Dendritic cell treated with granulocyte-macrophage colony-stimulating factor and Interleukin-4, amounts not matched to agents 40 ng/mL and 50 ng/mL, for 4 days (primary cell): ENCODE results near the gene ARFIP1.
A peak's percentile ranks its signal among the peaks of the same experiment; 100 is the strongest.

Source experiments
- H3K27ac Mint-ChIP-seq: one replicate; pipeline ENCODE4 v1.8.0; 2022; ENCODE audit warnings: mild to moderate bottlenecking, mixed read lengths
- H3K27me3 Mint-ChIP-seq: one replicate; pipeline ENCODE4 v1.8.0; 2022; ENCODE audit warnings: mild to moderate bottlenecking, mixed read lengths
- H3K36me3 Mint-ChIP-seq: one replicate; pipeline ENCODE4 v1.8.0; 2022; ENCODE audit warnings: low read depth, mixed read lengths
- H3K4me1 Mint-ChIP-seq: one replicate; pipeline ENCODE4 v1.8.0; 2022; ENCODE audit warnings: low read depth, mixed read lengths
- H3K4me3 Mint-ChIP-seq: one replicate; pipeline ENCODE4 v1.8.0; 2022; ENCODE audit warnings: mild to moderate bottlenecking, moderate library complexity, mixed read lengths
- H3K9me3 Mint-ChIP-seq: one replicate; pipeline ENCODE4 v1.8.0; 2022; ENCODE audit warnings: mixed read lengths
- intact Hi-C: fragments of 100-400 bp; cut with micrococcal nuclease; formaldehyde crosslinking; loops from one replicate; pipeline ENCODE4 v1.15.0; 2022

The ARFIP1 gene

DNA sequence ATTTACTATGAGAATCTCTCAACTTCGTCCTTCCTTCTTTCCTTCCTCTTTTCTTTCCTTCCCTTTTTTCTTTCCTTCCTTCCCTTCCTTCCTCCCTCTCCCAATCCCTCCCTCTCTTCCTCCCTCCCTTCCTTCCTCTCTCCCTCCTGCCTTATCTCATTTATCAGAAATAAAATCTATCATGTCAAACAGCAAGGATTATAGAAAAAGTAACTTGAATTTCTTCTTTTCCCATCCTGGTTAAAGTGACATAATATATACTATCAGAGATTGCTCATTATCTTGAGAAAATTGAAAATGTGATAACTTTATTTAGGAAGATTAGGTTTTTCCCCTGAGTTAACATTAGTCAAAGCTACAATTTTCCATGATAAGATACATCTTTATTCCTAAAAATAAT lies 5.8 kb upstream of the ARFIP1 start:
- H3K9me3 Mint-ChIP-seq, result no peaks in the 10 kb centered on the region
- peaks cover 2% of the 10 kb centered on the region for H3K27me3 Mint-ChIP-seq
- H3K36me3 Mint-ChIP-seq, result peaks cover 3% of the 10 kb centered on the region
- no peak overlapping the region for H3K27ac Mint-ChIP-seq
- H3K4me3 Mint-ChIP-seq, result no peak overlapping the region
- intact Hi-C loops, result loop anchor here (10.0 kb wide), 1 partner anchor 109 kb away; no protein-coding TSS in a partner anchor
- H3K4me1 Mint-ChIP-seq, result peaks cover 6% of the 10 kb centered on the region

DNA sequence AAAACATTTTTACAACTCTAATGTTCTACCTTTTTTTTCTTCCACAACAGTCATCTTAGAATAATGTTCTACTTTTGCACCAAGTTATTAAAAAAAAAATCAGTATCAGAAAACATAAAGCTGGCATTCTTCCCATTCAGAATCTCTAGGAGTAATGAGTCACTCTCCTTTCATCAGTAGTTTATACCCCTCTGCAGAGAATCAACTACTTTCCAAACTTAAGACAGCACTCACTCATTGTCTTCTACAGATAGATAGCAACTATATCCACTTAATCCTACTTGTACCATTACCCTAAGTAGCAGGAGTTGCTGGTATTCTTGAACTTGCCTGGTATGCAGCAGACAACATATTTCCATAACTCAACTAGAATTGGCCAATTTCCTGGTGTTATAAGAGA lies 3.4 kb upstream of the ARFIP1 start:
- Mint-ChIP-seq H3K27ac (no peak overlapping the region), H3K36me3 (peaks cover 19% of the 10 kb centered on the region), H3K27me3 (peaks cover 2% of the 10 kb centered on the region), H3K4me1 (peaks cover 26% of the 10 kb centered on the region), H3K4me3 (no peak overlapping the region), H3K9me3 (no peaks in the 10 kb centered on the region)
- intact Hi-C loops, result loop anchor here (10.0 kb wide), 1 partner anchor 112 kb away; no protein-coding TSS in a partner anchor

DNA sequence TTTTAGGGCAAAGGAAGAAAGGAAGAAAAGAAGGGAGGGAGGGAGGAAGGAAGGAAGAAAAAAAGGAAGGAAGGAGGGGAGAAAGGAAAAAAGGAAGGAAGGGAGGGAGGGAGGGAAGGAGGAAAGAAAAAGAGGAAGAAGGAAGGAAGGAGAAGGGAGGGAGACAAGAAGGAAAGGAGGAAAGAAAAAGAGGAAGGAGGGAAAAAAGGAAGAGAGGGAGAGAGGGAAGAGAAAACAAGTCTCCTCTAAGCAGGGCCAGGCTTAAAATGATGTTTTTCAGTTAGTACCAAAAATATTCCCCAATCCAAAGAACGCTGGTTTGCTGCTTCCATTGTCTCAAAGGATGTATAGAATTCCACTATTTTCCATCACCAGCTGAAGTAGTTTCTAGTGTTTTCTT lies 2.3 kb upstream of the ARFIP1 start:
- Mint-ChIP-seq H3K4me1 (peaks cover 38% of the 10 kb centered on the region), H3K9me3 (no peaks in the 10 kb centered on the region), H3K27ac (no peak overlapping the region), H3K4me3 (no peak overlapping the region), H3K36me3 (peaks cover 19% of the 10 kb centered on the region), H3K27me3 (peaks cover 2% of the 10 kb centered on the region)
- intact Hi-C loops, result loop anchor here (10.0 kb wide), 1 partner anchor 113 kb away; no protein-coding TSS in a partner anchor

DNA sequence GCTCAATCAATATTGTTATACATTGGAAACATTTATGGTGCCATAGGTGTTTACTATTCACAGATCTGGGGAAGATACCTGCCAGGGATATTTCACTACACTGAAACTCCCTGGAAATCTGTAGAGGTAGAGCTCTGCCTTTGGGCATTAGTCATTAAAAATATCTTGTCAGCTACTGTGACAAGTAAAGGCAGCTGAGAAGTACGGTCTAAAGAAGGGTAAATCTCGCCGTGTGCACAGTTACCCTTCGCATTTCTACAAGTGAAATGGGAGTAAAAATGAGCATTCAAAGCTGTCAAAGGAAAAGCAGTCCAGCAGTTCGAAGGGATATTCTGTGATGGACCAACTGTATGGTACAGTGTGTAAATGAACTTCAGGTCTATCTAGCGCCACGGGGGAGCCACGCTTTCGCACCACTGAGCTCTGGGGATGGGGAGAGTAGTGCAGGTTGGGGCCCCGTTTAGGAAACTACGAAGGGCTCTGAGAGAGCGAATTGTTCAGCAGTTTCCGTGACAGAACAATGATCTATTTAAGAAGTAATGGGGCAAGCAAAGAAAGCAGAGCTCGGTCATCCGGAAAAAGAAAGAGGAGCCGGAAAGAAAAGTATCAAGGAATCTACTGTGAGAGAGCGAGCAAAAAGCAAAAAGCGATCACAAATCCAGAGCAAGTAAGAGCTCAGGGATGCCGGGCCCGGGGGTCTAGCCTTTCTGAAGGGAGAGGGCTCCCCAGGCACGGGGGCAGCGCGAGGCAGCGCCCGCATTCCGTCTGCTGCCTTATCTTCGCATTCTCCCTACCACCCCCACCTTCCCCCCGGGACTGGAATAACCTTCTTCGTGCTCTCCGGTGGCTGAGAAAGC lies 870 bp upstream of the ARFIP1 start:
- intact Hi-C loops, result loop anchor here (2.0 to 10.0 kb wide), 2 partner anchors 114 to 242 kb away; partner anchors contain the start of gene FBXW7
- Mint-ChIP-seq H3K27me3 (peaks cover 2% of the 10 kb centered on the region), H3K4me1 (peaks cover 51% of the 10 kb centered on the region)

DNA sequence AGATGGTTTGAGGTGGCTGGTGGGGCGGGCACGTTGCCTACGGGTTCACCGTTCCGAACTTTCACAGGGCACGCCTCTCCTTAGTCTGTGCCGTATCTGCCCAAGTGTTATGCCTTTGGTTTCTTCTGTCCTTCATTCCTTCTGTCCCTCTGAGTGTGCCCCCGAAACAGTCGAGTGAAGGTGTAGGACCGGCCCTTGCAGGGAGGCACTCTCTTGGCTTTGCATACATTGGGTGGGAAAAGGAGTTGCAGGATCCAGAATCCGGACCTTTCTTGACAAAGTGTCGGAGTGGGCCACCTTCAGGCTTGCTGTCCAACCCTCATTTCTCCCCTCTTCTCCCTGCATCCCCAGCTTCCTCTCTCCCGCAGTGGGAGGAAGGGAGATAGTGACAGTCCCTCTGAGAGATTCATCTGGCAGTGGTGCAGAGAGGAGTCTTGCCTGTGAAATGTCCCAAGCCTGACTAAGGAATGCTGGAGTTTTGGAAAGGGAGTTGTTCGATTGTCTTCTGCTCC lies 569 bp downstream of the ARFIP1 start:
- H3K27me3 Mint-ChIP-seq, result peaks cover 2% of the 10 kb centered on the region
- H3K4me3 Mint-ChIP-seq, result peak overlapping the region; percentile 99
- intact Hi-C loops, result no loop called here
- H3K27ac Mint-ChIP-seq, result peak overlapping the region; percentile 98
- no peaks in the 10 kb centered on the region for H3K9me3 Mint-ChIP-seq
- peaks cover 31% of the 10 kb centered on the region for H3K36me3 Mint-ChIP-seq
- peaks cover 55% of the 10 kb centered on the region for H3K4me1 Mint-ChIP-seq

More for the DNA sequence above, 870 bp upstream of the ARFIP1 start:
- Mint-ChIP-seq H3K27ac (peak overlapping the region; percentile 98), H3K4me3 (peak overlapping the region; percentile 99), H3K9me3 (no peaks in the 10 kb centered on the region), H3K36me3 (peaks cover 31% of the 10 kb centered on the region)

DNA sequence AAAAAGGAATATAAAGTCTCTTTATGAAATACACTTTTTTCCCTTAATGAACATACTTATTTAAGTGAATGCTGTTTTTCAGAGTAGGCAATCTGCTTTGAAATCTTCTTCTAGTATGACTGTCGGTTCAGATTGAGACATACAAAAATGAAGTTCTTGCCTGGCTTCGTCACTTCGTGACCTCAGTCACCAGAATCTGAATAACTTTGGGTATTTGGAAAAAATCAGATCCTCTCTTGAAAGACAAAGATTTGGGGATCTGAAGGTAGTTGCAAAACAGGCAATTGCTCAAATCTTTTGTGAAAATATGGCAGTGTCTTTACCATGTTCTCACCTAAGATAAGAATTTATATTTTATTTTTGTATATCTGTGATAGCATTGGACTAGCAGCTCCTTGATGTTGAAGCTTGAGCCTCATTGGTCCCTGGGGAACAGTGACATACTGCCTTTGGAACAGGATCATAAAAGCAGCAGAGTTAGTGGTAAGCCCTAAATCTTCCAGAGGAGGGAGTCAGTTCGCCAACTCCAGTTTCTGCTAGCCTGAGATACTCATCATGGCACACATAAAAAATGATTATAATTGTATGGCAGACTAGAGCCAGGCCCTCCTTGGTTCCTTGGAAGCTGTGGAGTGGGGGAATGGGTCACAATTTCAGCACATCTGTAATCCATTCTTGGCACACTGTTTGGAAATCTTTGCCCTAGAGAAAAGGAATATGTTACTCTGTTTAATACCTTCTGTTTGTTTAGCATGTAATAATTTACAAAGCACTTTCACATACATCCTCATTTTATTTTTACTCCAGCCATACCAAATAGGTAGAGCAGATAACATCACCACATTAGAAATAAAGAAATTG lies 5.0 kb downstream of the ARFIP1 start:
- peaks cover 20% of the 10 kb centered on the region for H3K36me3 Mint-ChIP-seq
- H3K27me3 Mint-ChIP-seq, result no peaks in the 10 kb centered on the region
- H3K4me3 Mint-ChIP-seq, result no peak overlapping the region
- peaks cover 58% of the 10 kb centered on the region for H3K4me1 Mint-ChIP-seq
- no peaks in the 10 kb centered on the region for H3K9me3 Mint-ChIP-seq
- H3K27ac Mint-ChIP-seq, result no peak overlapping the region
- intact Hi-C loops, result no loop called here

DNA sequence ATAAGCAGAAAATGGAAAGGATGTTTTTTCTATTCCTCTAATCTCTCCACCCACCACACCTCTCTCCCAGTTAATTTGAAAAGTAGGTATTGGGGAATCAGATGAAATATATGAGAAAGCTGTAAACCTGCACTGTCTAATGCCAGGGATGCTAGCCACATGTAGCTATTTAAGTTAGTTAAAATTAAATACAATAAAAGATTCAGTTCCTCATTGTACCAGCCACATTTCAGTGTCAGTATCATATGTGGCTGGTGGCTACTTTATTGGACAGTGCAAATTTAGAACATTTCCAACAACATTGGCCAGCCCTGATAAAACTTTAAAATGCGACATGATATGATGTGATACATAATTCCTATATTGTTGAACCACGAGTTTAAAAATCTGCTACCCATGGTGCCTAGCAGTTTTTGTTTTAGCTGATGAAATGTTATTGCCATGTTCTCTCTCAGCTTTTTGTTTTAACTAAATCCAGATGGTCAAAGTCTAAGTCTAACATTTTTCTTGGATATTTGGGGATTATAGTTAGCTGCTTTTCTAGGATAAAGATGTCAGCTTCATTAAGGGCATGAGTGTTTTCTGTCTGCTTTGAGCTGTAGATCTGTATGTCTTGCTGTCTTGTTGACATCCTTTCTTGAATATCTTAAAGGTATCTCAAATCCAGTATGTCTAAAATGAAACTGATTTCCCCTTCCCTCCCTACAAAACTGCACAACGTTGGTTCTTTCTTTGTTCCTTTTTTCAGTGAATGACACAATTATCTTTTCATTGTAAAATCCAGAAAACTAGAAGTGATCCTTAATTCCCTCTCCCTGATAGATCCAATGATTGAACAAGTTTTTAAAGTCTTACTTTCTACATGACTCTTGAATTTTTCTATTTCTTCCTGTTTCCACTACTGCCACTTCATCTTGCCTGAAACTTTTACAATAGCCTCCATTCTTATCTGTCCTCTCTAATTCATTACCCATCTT lies 6.2 kb downstream of the ARFIP1 start:
- intact Hi-C loops, result no loop called here
- H3K36me3 Mint-ChIP-seq, result peaks cover 12% of the 10 kb centered on the region

DNA sequence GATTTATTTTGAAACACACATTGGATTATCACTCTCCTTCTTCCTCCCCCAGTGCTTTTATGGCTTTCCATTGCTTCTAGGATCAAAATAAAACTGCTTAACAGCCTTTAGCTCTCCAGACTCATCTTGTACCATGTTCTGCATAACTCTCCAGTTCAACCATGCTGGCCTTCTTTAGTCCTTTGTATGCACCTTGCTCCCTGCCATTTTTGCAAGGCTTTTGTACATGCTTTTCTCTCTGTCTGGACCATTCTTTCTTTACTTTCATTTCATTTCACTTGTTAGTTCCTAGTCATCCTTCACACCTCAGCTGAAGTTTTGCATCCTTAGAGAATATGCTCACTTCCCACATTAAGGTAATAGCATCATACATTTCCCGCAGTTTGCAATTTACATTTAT lies 6.9 kb downstream of the ARFIP1 start:
- peak overlapping the region; percentile 25 for H3K27ac Mint-ChIP-seq
- H3K4me1 Mint-ChIP-seq, result peaks cover 41% of the 10 kb centered on the region
- peaks cover 12% of the 10 kb centered on the region for H3K36me3 Mint-ChIP-seq
- no peaks in the 10 kb centered on the region for H3K9me3 Mint-ChIP-seq
- intact Hi-C loops, result no loop called here
- H3K4me3 Mint-ChIP-seq, result no peak overlapping the region
- no peaks in the 10 kb centered on the region for H3K27me3 Mint-ChIP-seq

More for the DNA sequence above, 6.2 kb downstream of the ARFIP1 start:
- no peaks in the 10 kb centered on the region for H3K9me3 Mint-ChIP-seq
- H3K4me3 Mint-ChIP-seq, result no peak overlapping the region
- peaks cover 47% of the 10 kb centered on the region for H3K4me1 Mint-ChIP-seq
- H3K27me3 Mint-ChIP-seq, result no peaks in the 10 kb centered on the region
- peak overlapping the region; percentile 25 for H3K27ac Mint-ChIP-seq

DNA sequence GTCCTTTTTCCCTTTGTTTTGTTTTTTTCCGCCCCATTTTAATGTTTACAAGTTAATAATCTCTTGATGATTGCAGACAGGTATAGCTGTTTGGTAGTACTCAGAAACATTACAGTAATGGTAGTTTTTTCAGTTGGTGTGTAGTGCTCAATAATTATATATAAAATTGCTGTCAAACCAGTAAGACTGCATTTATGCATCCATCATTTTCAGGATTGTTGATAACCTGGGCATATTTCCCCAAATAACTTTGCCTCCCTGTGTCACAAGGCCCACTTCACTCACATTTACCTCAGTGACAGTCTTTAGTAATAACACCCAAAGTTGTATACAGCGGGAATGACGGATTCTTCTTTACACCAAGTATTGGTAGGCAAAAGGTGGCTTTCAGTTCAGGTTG lies 16.1 kb downstream of the ARFIP1 start:
- H3K27ac Mint-ChIP-seq, result no peak overlapping the region
- H3K4me3 Mint-ChIP-seq, result no peak overlapping the region
- no peaks in the 10 kb centered on the region for H3K9me3 Mint-ChIP-seq
- no peaks in the 10 kb centered on the region for H3K27me3 Mint-ChIP-seq
- H3K4me1 Mint-ChIP-seq, result peaks cover 16% of the 10 kb centered on the region
- no peaks in the 10 kb centered on the region for H3K36me3 Mint-ChIP-seq
- intact Hi-C loops, result no loop called here

DNA sequence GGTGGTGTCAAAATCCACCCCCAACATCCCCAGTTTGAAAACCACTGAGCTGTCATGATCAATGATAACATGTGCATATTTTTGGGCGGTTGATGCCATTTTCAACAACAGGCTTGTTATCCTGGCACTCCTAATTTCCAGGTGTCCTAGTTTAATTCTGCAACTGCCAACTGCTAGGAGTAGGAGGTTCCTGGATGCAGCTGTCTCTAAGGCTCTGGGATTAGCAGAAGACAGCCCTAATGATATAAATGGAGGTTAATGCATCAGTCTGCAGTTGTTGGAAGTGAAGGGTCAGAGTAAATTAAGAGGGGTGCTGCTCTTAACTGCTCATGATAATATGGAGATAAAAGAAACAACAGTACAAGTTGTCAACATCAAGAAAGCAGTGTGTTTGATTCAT lies 23.8 kb downstream of the ARFIP1 start:
- no peak overlapping the region for H3K27ac Mint-ChIP-seq
- intact Hi-C loops, result no loop called here
- peaks cover 2% of the 10 kb centered on the region for H3K36me3 Mint-ChIP-seq
- no peaks in the 10 kb centered on the region for H3K27me3 Mint-ChIP-seq
- no peaks in the 10 kb centered on the region for H3K9me3 Mint-ChIP-seq
- peaks cover 32% of the 10 kb centered on the region for H3K4me1 Mint-ChIP-seq
- H3K4me3 Mint-ChIP-seq, result no peak overlapping the region

DNA sequence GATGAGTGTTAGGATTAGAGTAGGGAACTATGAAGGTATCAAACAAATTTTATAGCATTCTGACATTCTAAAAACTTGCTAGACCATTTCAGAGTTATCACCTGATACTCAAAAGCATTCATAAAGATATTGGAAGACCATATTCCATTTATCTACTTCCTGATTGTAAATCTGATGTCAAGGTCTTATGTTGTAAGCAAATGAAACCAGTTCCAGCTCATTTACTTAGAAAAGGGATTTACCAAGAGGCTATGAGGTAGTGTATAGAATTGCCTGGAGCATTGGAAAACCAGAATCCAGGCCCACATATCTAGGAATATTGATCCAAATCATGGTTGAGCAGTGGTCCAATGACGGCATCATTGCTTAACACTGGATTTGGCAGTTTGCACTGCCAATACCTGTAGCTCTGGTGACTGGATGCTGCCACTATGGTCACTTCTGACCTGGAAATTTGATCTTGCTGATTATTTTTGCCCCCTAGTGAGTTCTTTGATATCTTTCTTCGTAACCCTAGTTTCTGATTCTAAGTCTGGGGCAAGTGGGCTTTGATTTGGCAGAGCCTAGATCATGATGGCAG lies 25.4 kb downstream of the ARFIP1 start:
- Mint-ChIP-seq H3K36me3 (peaks cover 6% of the 10 kb centered on the region), H3K4me1 (peaks cover 32% of the 10 kb centered on the region), H3K27ac (peak overlapping the region; percentile 75), H3K9me3 (no peaks in the 10 kb centered on the region), H3K4me3 (no peak overlapping the region), H3K27me3 (no peaks in the 10 kb centered on the region)
- intact Hi-C loops, result no loop called here

DNA sequence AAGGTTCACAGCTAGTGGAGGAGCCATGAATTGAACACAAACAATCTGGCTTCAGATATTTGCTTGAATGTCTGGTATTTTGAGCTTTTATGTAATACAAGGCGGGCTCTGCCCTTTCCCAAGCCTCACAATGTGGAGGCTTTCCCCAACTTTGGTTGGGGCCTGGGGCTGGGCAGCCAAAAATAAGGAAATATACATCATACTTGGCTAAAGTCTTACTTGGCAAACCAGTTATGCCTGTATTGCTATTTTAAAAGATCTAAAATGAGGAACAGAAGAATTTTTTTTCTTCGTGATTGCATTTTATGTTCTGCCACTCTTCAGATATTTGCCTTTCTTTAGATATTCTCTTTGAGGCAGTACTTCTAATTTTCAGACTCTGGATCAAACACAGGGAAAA lies 26.1 kb downstream of the ARFIP1 start:
- Mint-ChIP-seq H3K27me3 (no peaks in the 10 kb centered on the region), H3K4me3 (no peak overlapping the region), H3K9me3 (peaks cover 3% of the 10 kb centered on the region), H3K4me1 (peaks cover 30% of the 10 kb centered on the region), H3K36me3 (peaks cover 7% of the 10 kb centered on the region), H3K27ac (peak overlapping the region; percentile 75)
- intact Hi-C loops, result no loop called here
